ENCODE measurements around the gene ARL2BP.

ARL2BP gene

DNA sequence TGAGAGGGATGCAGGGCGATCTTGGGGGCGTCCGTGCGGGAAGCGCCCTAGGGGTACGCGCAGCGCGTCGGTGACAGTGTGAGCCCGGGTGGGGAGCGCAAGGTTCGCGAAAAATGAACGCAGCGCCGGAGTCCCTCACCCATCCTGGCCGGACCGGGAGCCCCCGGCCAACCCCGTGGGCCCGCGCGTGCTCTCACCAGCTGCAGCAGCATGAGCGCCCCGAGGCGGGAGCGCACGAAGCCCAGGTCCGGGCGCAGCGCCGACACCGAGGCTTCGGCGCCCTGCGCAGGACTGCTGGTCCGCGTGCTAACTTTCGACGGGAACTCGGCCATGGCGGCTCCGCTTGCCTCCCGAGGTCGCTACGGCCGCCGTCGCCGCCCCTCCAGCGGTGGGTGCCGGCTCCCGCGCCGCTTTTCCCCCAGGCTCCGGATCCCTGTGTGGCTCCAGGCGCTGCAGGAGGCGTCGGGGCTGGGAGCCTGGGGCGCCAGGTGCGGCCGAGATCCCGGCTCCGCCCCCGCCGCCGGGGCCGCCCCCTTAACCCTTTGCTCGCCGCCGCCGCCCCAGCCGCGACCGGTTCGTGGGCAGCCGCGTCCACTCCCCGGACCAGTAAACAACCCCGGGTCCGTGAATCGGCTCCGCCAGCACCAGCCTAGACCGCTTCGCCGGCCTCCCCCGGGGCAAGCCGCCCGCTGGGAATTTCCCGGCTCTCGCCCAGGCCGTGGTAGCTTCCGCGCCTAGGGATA lies 39.3 kb downstream of the ARL2BP start, which contains the start of gene PLLP:
Gene PLLP (minus strand): TSS at position 464 of the 743 bp plus-strand sequence. CDS start 132 bp downstream, at position 332.
- DNase-seq: peak; percentile 38

DNA sequence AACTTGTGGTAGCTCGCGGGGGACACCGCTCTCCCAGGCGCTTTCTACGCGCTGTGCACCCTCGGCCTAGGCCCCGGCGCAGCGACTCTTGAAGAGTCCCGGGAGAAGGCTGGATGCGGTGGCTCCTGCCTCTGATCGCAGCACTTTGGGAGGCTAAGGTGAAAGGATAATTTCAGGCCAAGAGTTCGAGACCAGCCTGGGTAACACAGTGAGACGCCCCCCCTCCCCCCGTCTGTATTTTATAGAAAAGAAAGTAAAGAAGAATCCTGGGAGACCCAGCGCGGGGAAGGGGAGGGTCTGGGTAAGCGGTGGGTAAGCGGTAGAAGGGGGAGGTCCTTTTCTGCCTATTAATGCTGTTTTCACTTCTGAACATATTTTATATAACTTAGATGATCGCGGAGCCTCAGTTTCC lies 39.9 kb downstream of the ARL2BP start:
- DNase-seq: no peak

DNA sequence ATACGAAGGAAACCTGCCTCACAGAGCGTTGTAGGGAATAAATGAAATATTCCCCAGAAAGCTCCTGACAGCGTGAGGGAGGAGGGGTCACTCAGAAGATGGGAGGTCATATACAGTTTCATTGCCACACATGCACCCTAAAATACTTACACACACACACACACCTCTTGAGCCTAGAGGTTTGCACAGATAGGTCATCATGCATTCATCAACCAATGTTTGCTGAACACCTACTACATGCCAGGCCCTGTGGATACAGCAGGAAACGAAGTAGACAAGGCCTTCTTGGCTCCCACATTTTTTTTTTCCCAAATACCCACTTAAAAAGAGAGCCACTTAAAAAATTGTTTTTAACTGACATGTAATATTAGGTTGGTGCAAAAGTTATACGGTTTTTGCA lies 40.3 kb downstream of the ARL2BP start:
- DNase-seq: no peak

DNA sequence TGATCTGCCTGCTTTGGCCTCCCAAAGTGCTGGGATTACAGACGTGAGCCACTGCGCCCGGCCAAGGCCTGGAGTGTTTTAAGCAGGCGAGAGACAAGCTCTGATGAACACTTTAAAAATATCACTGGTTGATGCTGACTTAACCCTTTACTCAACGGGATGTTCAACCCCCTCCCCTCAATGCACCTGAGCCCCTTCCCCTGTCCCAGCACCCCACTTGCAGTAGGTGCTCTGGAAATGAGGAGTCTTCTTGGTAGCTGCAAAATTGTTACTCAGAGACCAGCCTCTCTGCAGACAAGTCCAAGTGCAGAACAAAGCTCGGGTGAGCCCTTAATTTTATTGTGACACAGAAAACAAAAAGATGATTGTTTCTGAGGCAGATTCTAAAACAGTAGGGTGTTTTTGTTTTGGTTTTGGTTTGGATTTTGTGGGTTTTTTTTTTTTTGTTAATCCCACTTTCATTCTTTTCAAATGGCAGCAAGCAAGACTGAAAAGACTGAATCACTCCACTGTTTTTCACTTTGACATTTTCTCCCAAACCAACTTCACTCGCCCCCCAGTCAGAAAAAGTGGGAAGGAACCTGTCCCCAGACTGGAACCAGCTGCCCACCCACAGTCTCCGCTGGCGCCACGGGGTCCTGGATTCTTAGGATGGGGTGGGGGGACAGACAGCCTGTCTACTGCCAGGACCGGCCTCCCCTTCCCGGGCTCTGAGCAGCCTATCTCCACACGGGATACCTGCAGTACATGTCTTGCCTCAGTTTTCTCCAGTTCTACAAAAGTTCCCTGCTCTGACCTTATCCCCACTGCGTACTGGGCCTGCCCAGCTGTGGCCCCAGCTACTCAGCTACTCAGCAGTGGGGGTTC lies 44.6 kb downstream of the ARL2BP start:
- DNase-seq: no peak

DNA sequence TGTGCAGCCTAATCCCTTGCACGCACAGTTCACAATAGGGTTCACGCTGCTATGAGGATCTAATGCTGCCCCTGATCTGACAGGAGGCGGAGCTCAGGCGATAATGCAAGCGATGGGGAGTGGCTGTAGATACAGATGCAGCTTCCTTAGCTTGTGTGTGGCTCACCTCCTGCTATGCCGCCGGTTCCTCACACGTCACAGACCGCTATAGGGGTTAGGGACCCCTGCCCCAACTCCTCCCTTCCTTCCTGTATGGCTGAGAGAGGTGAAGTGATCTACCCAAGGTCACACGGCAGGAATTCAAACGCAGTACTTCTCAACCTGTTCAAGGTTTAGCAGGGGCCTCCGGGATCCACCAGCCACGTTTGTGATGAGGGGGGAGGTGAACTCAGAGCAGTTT lies 52.8 kb downstream of the ARL2BP start:
- peak; percentile 55 for DNase-seq

DNA sequence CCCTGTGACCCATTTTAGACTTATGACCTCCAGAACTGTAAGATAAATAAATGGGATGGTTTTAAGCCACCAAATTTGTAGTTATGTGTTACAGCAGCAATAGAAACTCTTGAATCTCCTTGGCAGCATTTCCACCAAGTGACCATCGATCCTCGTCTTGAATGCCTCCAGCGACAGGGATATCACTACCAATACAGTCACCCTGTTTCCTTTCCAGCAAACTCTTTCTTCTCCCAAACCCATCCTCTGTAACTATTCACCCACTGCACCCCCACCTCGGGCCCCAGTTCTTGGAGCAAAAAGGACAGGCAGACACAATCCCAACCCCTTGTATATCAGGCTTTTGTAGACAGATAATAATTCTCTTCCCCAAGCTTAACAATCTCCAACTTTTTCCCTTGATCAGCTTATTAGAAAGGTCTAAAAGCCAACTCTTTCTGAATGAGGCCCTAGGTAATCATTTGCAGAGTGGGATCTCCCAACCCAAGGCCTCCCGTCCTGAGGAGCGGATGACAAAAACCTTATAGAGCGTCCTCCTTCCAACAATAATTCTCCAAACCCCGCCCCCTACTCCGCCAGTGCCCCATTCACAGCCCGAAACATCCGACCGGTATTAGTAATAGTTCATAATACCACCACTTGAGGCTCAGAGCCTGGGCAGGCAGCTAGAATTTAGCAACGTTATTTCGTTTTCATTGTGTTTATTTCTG lies 54.1 kb downstream of the ARL2BP start:
- DNase-seq: no peak

DNA sequence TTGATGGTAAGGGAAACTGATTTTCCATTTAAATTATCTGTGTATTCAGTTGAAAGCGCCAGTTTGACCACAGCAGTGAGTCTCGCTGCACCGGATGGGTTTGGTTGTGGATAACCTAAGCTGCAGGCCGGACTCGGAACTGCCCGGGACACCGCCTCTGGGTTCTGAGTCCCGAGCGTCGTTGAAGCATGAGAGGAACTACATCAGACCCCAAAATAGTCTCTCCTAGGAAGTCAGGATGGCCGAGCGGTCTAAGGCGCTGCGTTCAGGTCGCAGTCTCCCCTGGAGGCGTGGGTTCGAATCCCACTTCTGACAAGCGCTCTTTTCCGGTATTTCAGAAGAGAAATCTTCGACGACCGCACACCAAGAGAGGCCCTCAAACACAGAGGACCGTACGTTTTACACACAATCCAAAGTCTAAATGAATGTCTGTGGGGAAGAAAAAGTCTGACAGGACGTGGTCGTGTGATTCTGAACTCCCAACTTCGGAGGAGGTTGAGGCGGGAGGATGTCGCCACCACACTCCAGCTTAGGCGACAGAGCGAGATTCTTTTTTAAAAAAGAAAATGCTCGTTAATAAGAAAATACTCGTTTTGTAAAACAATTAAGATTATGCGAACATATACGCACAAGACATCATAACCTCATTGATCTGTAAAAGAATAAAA lies 54.8 kb downstream of the ARL2BP start:
- DNase-seq: peak; percentile 86

DNA sequence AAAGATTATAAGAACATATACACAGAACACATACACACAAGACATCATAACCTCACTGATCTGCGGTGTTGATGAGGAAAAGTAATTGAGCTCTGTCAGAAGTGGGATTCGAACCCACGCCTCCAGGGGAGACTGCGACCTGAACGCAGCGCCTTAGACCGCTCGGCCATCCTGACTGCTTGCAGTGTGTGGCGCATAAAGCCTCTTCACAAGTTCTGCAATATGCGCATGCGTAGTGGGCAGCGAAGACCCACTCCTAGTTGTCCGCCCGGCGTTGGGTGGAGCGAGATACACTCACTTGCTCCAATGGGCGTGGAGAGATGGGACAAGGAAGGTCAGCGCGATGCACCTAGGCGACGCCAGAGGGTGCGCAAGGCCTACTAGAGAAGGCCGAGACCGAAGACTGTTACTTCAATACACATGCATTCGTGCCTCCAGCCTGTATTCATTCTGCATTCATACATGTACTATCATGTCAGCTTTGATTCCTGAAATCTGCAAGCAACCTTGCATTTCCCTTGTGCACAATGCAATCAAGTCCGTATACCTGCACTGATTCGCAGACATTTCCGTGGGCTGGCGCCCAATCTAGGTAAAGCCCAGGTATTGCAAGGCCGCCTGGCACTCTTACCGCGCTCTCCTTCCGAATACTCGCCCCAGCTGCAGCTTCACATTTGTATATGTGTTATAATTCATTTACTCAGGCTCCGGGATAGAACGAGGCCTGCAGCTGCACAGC lies 55.5 kb downstream of the ARL2BP start:
- DNase-seq: peak; percentile 99

DNA sequence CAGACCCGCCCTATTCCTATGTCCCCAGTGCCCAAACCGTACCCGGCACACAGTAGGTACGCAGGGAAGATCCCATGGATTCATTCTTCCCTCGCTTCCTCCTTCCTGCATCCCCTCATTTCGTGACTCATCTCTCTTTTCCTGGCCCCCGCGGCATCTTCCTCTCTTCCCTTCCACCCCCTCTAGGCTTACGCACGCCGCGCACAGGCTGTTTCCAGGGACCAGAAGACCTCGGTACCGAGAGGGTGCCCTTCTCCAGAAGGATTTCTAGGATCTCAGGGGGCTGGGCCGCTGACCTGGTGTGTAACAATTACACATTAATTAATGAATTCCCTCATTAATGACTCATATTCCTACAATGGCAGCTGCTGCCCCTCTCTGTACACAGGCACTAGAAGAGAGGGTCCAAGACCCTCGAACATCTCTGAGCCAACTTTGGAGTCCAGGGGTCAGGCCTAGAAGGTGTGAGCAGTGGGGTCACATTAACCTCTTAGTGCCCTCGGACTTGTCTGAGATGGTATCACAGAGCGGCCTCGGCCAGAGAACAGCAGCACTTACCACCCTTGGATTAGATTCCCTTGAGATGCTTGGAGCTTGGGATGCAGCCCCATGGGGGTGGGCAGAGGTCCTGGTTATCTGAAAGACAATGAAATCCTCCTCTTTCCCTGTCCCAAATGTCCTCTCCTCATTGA lies 56.2 kb downstream of the ARL2BP start:
- no peak for DNase-seq

All from CD4-positive, alpha-beta T cell treated with Interleukin-4 for 4 hours (primary cell).